DOHH2 (cell line): ENCODE data around the gene C3orf22.

Experiments used
- CTCF ChIP-seq: fragments of 200-600 bp; sonication (generic); IDR thresholded peaks from one replicate; pipeline ENCODE4 v1.5.1; 2014; ENCODE audit warnings: antibody characterized with exemption, mild to moderate bottlenecking, low read depth, low read length; ENCODE audit not compliant: poor library complexity, severe bottlenecking
- EZH2phosphoT487 ChIP-seq: fragments of 200-600 bp; sonication (generic); IDR thresholded peaks from 2 replicates; pipeline ENCODE4 v1.6.1; 2017; ENCODE audit warnings: borderline replicate concordance, mild to moderate bottlenecking, antibody characterized with exemption, low read length, moderate library complexity, mixed read lengths

- no peak for TF ChIP-seq CTCF
- no peak for TF ChIP-seq EZH2phosphoT487
Measured at GRCh38 chr3:126530171-126531050, 28.3 kb downstream of the C3orf22 start.
